ENCODE data around the gene GPR15. TPM values are rescaled to one million over a fixed set of nuclear protein-coding genes. Genes with fewer than 3 reads are reported as not detected.

The GPR15 gene
- total and polyA plus RNA-seq, 10 of the 15 experiments (the other 5 are each of a cell fraction or from before 2014, with no cell fraction given), result 70.7 to 150 (median 115) TPM

- no peaks in the 10 kb centered on the region for H3K27me3 ChIP-seq (replicated peaks in 1 of 2; ENCODE audit: control insufficient read depth in 2 of 2, insufficient read depth in 2 of 2, low read length in 1 of 2)
- no peak for FAIRE-seq
- peaks cover 3 to 4% of the 10 kb centered on the region in 2 experiments; a peak in 3 of 4 replicates for H3K36me3 ChIP-seq (ENCODE audit: control insufficient read depth in 2 of 2, insufficient read depth in 2 of 2, low read length in 1 of 2)
- DNase-seq (ENCODE audit: low read depth, low spot score), result no peak
- ATAC-seq, result no peak
- ChIA-PET POLR2A (interaction anchor here (0.8 to 11.8 kb wide), 4 partner anchors 11 to 59 kb away, joined by 3 to 350 read pairs (median 4); partner anchors contain the start of genes CLDND1 and CPOX), CTCF (interaction anchor here (2.3 to 6.3 kb wide), 5 partner anchors 12 to 38 kb away, joined by 6 to 40 read pairs (median 24); no protein-coding TSS in a partner anchor), SMC1A (ENCODE audit: uncharacterized antibody, unreplicated experiment) (interaction anchor here (1.7 to 13.1 kb wide), 4 partner anchors 10 to 60 kb away, joined by 3 to 603 read pairs (median 26); partner anchors contain the start of genes CLDND1 and CPOX), RAD21 (ENCODE audit: unreplicated experiment) (interaction anchor here (0.7 to 13.1 kb wide), 8 partner anchors 9 to 206 kb away, joined by 3 to 511 read pairs (median 4); no protein-coding TSS in a partner anchor)
- H4K20me1 ChIP-seq (ENCODE audit: control insufficient read depth, insufficient read depth), result no peaks in the 10 kb centered on the region
- peak overlapping the region; percentile 81 for H3K4me3 ChIP-seq
- H3K9ac ChIP-seq (ENCODE audit: control insufficient read depth, insufficient read depth, low read length), result peak overlapping the region; percentile 94
- H2AFZ ChIP-seq (ENCODE audit: control insufficient read depth, low read depth, low read length), result no peak overlapping the region
- no peaks in the 10 kb centered on the region for H3K9me3 ChIP-seq (replicated peaks; ENCODE audit: control insufficient read depth, insufficient read depth, low read length)
- intact Hi-C loops (cut with micrococcal nuclease; ENCODE audit: unreplicated experiment), result loop anchor here (5.0 kb wide), 1 partner anchor 198 kb away; no protein-coding TSS in a partner anchor
- BruUV-seq (replicated peaks), result no TSS peak
- peak overlapping the region; percentile 97 for H3K27ac ChIP-seq (ENCODE audit: control insufficient read depth, insufficient read depth)
- TF ChIP-seq MLLT1 (IDR thresholded peaks at IDR 0.05), result 0 out of 2 replicates have a peak, but pooled peaks have one; percentile 4
- peak; percentile 42 for TF ChIP-seq RUNX3 (IDR thresholded peaks at IDR 0.05; ENCODE audit: low read length)
- 0 out of 2 replicates have a peak, but pooled peaks have one; percentile 11 for TF ChIP-seq MXI1 (IDR thresholded peaks at IDR 0.05; ENCODE audit: low read depth, low read length)
- TF ChIP-seq SMC3 (IDR thresholded peaks at IDR 0.05; ENCODE audit: borderline replicate concordance, low read length), result 0 out of 2 replicates have a peak, but pooled peaks have one; percentile 2
- no peak for TF ChIP-seq MYB (IDR thresholded peaks at IDR 0.05; ENCODE audit: borderline replicate concordance, low read depth, low read length)
- TF ChIP-seq HSF1 (IDR thresholded peaks at IDR 0.05; ENCODE audit: low read depth, low read length), result no peak
- no peak for TF ChIP-seq BACH1 (IDR thresholded peaks at IDR 0.05; ENCODE audit: borderline replicate concordance)
- peaks cover 4% of the 10 kb centered on the region; the same call in 1 of the 2 replicates for H3K4me1 ChIP-seq (ENCODE audit: control insufficient read depth, insufficient read depth, low read length)
- in situ Hi-C loops (cut with MboI), result no loop called here
- no peak overlapping the region for H3K4me2 ChIP-seq (ENCODE audit: control insufficient read depth, insufficient read depth)
- peaks cover 96% of the 10 kb centered on the region for H3K79me2 ChIP-seq (ENCODE audit: control insufficient read depth, insufficient read depth, low read length)
- 0% methylated on average over 2 of the region's 2 CpGs for WGBS (ENCODE audit: insufficient coverage, insufficient replicate concordance, low lambda C conversion rate, missing lambda C conversion rate)
Measured at GRCh38 chr3:98534168-98534567, 2.4 kb downstream of the GPR15 start.

All from GM12878 (cell line).